Measurements from ENCODE around the gene COPS6.

Gene COPS6

DNA sequence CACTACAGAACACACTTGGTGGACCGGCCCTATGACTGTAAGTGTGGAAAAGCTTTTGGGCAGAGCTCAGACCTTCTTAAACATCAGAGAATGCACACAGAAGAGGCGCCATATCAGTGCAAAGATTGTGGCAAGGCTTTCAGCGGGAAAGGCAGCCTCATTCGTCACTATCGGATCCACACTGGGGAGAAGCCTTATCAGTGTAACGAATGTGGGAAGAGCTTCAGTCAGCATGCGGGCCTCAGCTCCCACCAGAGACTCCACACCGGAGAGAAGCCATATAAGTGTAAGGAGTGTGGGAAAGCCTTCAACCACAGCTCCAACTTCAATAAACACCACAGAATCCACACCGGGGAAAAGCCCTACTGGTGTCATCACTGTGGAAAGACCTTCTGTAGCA is 24.6 kb upstream of the COPS6 start:
- TF ChIP-seq, protein P1, sequence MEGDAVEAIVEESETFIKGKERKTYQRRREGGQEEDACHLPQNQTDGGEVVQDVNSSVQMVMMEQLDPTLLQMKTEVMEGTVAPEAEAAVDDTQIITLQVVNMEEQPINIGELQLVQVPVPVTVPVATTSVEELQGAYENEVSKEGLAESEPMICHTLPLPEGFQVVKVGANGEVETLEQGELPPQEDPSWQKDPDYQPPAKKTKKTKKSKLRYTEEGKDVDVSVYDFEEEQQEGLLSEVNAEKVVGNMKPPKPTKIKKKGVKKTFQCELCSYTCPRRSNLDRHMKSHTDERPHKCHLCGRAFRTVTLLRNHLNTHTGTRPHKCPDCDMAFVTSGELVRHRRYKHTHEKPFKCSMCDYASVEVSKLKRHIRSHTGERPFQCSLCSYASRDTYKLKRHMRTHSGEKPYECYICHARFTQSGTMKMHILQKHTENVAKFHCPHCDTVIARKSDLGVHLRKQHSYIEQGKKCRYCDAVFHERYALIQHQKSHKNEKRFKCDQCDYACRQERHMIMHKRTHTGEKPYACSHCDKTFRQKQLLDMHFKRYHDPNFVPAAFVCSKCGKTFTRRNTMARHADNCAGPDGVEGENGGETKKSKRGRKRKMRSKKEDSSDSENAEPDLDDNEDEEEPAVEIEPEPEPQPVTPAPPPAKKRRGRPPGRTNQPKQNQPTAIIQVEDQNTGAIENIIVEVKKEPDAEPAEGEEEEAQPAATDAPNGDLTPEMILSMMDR (IDR thresholded peaks at IDR 0.05; ENCODE audit: insufficient read depth, low read length, missing control alignments) = no peak
- no peak overlapping the region for H3K4me3 ChIP-seq (ENCODE audit: low read depth, low read length)
- ChIA-PET POLR2A (interaction anchor here (1.3 kb wide), 1 partner anchor 33 kb away, joined by 3 read pairs; no protein-coding TSS in a partner anchor), CTCF (interaction anchor here (0.7 to 17.4 kb wide), 6 partner anchors 11 to 86 kb away, joined by 3 to 363 read pairs (median 5); partner anchors contain the start of gene ZNF3)
- no peak for DNase-seq (ENCODE audit: low read depth, low spot score)

GRCh38 chr7:100065452-100066186 is 23.1 kb upstream of the COPS6 start:
- no peak overlapping the region for H3K4me3 ChIP-seq (ENCODE audit: low read depth, low read length)
- TF ChIP-seq, protein P1 (IDR thresholded peaks at IDR 0.05; ENCODE audit: insufficient read depth, low read length, missing control alignments) = no peak
- ChIA-PET POLR2A (no interaction called here), CTCF (interaction anchor here (1.0 kb wide), 2 partner anchors 9 to 17 kb away, joined by 3 read pairs; no protein-coding TSS in a partner anchor)
- DNase-seq (ENCODE audit: low read depth, low spot score) = no peak

GRCh38 chr7:100066953-100067352 is 21.8 kb upstream of the COPS6 start:
- no peak overlapping the region for H3K4me3 ChIP-seq (ENCODE audit: low read depth, low read length)
- TF ChIP-seq, protein P1 (IDR thresholded peaks at IDR 0.05; ENCODE audit: insufficient read depth, low read length, missing control alignments) = no peak
- ChIA-PET CTCF (interaction anchor here (0.7 to 1.5 kb wide), 6 partner anchors 8 to 15 kb away, joined by 3 to 6 read pairs (median 4); no protein-coding TSS in a partner anchor), POLR2A (no interaction called here)
- no peak for DNase-seq (ENCODE audit: low read depth, low spot score)

DNA sequence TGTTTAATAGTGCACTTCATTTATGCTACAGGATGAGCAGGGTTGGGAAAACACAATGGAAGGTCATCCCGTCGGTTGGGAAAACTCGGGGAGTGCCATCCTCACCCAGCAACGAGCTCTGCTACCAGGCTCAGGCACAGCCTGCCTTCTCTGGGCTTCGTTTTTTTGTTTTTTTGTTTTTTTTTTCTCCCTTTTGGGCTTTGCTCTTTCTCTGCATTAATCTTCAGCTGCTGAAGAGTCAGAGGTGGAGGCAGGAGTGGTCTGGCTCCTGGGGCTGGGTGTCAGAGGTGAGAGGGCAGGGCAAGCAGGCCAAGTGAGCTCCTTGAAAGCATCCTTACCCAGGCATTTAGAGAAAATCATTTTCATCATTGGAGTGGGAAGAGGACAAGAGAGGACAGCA is 18.8 kb upstream of the COPS6 start:
- POLR2A ChIA-PET = no interaction called here
- no peak for DNase-seq (ENCODE audit: low read depth, low spot score)
- CTCF ChIA-PET = interaction anchor here (1.7 to 2.1 kb wide), 3 partner anchors 11 to 76 kb away, joined by 4 to 13 read pairs (median 5); partner anchors contain the start of gene ZNF3
- TF ChIP-seq, protein P1 (IDR thresholded peaks at IDR 0.05; ENCODE audit: insufficient read depth, low read length, missing control alignments) = no peak
- no peak overlapping the region for H3K4me3 ChIP-seq (ENCODE audit: low read depth, low read length)

DNA sequence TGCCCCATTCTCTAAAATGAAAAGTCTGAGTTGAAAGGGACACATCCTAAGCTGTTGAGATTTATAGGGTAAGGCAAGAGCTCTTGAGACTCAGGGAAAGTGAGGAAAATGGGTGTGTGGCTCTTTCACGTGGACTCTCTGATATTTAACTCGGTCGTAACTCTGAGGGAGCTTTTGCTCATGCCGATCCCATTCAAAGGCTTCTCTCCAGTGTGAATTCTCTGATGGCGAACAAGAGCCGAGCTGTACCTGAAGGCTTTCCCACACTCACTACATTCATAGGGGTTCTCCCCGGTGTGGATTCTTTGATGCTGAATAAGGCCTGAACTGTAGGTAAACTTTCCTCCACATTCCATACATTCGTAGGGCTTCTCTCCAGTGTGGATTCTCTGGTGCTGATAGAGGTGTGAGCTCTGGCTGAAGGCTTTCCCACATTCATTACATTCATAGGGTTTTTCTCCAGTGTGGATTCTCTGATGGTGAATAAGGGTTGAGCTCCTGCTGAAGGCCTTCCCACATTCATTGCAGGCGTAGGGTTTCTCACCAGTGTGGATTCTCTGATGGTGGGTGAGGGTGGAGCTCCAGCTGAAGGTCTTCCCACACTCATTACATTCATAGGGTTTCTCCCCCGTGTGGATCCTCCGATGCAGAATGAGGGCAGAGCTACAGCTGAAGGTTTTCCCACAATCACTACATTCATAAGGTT is 17.6 kb upstream of the COPS6 start:
- no peak overlapping the region for H3K4me3 ChIP-seq (ENCODE audit: low read depth, low read length)
- POLR2A ChIA-PET = no interaction called here
- TF ChIP-seq, protein P1 (IDR thresholded peaks at IDR 0.05; ENCODE audit: insufficient read depth, low read length, missing control alignments) = no peak
- CTCF ChIA-PET = interaction anchor here (1.8 to 2.1 kb wide), 3 partner anchors 9 to 77 kb away, joined by 4 to 13 read pairs (median 6); partner anchors contain the start of gene ZNF3
- no peak for DNase-seq (ENCODE audit: low read depth, low spot score)

DNA sequence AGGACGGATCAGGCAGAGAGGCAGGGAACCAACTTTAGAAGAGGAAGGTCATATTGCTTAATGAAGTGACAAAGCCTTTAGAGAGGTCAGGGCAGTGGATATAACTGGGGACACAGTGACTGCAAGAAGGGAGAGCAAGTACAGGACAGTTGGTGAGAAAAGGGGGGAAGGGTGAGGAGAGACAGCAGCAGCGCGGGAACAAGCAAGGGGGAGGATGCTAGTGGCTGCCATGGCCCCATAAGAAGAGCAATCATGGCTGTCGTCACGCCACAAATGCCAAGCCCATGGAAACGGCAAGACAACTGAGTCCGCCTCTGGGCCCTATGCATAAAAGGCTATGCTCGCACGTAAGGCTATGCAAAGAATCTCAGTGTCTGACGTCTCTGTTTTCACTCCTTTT is 16.3 kb upstream of the COPS6 start:
- DNase-seq (ENCODE audit: low read depth, low spot score) = no peak
- ChIA-PET CTCF (interaction anchor here (0.8 to 1.9 kb wide), 3 partner anchors 59 to 93 kb away, joined by 3 to 6 read pairs (median 3); no protein-coding TSS in a partner anchor), POLR2A (no interaction called here)
- H3K4me3 ChIP-seq (ENCODE audit: low read depth, low read length) = no peak overlapping the region
- TF ChIP-seq, protein P1 (IDR thresholded peaks at IDR 0.05; ENCODE audit: insufficient read depth, low read length, missing control alignments) = no peak

Measured in AG04449 (cell line).